Stimulated activated CD8-positive, alpha-beta memory T cell treated with anti-CD3 and anti-CD28 coated beads, Interleukin-15, amount 100 ng/mL, for 24 hours (primary cell): ENCODE results near the gene ASTN1.
A peak's percentile ranks its signal among the peaks of the same experiment; 100 is the strongest.

Experiments
- DNase-seq: peaks from one replicate; pipeline ENCODE4 v3.0.0-alpha.2; 2020; ENCODE audit warnings: low read depth

The ASTN1 gene

DNA sequence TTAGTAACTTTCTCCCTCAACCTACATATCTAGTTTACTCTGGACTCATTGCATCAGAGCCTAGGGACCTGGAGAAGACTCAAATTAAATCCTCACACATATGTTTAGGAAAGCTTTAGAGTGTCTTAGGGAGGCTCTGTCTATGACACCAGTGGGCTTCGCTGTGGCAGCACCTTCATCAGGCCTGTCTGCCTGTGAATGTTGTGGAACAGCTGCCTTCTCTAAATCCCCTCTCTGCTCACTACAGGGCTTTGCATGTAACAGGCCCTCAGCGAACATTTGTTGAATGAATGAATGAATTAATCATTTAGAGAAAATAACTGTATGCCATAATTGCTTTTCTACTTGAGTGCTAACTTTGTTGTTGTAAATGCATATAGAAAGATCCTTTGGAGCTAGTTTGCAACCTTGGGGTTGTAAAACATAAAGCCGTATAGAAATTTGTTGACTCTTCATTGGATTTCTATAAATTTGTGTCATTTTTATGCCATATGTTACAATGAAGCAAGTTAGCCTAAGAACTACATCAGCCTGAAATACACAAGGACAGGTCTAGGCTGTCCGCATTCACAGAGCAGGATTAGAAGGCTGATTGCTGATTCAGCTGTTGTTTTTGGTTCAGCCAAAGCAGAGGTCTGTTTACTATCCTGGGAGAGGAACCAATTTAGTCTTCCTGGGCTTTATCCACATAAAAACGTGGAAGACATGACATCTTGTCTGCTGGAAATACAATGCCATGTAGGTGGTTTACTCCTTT lies 238.0 kb downstream of the ASTN1 start:
- DNase-seq = no peak

DNA sequence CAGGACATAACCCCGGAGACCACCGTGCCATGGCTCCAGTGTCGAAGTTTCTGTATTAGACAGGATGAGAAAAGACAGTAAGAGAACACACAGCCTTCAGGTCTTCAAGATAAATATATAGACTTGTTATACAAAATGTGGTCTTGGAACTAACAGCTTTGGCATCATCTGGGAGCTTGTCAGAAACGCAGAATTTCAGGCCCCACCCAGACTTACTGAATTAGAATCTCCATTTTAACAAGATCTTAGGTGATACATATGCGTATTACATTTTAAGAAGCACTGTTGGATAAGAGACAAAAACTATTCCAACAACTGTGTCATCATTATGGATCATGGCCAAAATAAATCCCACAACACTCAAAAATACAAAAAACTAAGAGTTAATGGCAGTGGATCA lies 239.3 kb downstream of the ASTN1 start:
- no peak for DNase-seq

DNA sequence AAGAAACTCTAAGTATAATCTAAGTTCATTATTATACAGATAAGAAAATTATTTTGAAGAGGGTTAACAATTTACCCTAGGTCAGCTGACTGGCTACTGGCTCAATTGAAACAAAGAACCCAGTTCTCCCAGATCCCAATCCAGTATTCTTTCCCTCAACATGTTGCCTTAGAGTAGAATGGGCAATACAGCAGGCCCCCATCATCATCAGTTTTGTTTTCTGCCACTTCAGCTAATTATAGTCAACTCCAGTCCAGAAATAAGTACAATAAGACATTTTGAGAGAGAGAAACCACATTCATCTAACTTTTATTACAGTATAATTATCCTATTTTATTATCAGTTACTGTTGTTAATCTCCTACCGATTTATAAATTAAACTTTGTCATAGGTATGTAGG lies 241.2 kb downstream of the ASTN1 start:
- DNase-seq = no peak

GRCh38 chr1:176919386-176920378 lies 244.8 kb downstream of the ASTN1 start:
- DNase-seq = no peak

DNA sequence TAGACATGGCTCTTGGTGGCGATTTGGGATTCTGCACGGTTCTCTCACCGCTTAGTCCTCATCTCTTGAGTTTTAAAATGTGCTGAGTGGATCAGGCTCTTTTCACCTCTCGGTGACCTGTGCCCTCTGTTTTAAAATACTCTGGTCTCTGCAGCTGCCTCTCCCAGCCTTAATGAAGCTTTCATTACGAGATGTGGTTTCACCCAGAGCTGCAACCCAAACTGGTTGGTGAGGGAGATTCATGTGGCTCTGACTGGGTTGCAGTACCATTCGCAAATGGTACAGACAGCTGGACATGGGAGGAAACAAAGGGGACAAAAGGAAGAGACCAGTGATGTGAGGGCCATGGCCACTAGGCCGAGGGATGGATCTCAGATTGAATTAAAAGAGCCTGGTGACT lies 258.9 kb downstream of the ASTN1 start:
- no peak for DNase-seq

DNA sequence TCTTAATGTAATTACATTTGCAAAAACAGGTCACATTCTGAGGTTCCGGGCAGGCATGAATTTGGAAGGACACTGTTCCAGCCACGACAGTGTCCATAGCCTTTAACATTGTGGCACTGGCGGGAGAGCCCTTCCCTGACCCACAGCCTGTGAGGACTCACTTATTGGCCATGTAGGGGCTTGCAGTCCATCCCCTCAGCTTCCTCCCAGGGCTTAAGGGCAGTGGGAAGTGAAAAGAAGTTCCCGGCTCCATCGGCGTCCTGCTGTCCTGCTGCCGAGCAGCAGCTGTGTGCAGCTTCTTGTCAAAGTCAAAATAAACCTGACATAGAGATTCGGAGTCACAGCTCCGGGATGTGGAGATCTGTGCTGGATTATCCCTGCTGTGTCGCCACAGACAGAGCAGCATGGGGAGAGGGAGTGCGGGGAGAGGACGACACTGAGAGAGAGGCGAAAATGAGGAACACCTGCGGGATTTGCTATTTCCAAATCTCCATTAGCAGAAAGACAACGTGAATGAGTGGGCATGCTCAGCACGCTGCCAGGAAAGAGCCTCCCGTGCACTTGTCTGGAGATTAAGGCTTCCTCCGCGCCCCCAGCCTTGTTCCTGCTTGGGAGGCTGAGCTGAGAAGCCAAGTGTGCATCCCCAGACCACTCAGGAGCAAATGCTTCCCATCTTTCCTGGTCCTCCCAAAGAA lies 260.3 kb downstream of the ASTN1 start:
- no peak for DNase-seq

DNA sequence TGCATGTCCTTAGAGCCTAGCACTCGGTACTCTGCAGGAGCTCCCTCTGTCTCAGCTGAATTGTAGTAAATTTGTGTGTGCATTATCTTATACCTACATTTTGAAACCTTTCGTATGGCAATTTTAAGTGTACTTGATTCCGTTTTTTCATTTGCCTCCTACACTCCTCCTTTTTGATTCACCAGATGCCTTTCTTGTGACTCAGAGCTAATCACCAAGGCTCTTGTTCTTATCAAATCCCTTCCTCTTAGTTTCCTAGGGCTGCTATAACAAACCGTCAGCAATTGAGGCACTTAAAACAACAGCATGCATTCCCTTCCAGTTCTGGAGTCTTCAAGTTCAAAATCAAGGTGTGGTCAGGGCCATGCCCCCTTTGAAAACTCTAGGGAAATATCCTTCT lies 261.0 kb downstream of the ASTN1 start:
- no peak for DNase-seq

DNA sequence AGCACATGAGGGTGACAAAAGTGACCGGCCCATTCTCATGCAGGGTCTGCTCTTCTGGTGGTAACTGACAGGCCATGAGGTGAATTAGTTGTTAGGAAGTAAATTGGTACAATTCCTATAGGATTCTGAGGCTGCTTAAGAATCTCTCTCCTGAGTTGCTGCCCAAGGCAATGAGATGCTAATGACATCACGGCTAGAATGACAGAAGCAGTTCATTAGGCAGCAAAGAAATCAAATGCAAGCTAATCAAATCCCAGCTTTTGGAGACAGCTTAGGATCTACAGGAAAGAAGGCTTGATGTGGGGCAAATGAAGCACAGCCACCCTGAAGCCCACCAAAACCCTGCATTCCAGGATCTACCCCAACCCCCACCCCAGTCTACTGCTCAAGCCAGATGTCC lies 265.2 kb downstream of the ASTN1 start:
- no peak for DNase-seq

GRCh38 chr1:176897350-176898236 lies 266.9 kb downstream of the ASTN1 start:
- peak; percentile 7 for DNase-seq

- no peak for DNase-seq
Measured at GRCh38 chr1:176896216-176896615, 268.3 kb downstream of the ASTN1 start.

- no peak for DNase-seq
Measured at GRCh38 chr1:176894450-176894849, 270.1 kb downstream of the ASTN1 start.

GRCh38 chr1:176893625-176894352 lies 270.7 kb downstream of the ASTN1 start:
- DNase-seq = no peak

DNA sequence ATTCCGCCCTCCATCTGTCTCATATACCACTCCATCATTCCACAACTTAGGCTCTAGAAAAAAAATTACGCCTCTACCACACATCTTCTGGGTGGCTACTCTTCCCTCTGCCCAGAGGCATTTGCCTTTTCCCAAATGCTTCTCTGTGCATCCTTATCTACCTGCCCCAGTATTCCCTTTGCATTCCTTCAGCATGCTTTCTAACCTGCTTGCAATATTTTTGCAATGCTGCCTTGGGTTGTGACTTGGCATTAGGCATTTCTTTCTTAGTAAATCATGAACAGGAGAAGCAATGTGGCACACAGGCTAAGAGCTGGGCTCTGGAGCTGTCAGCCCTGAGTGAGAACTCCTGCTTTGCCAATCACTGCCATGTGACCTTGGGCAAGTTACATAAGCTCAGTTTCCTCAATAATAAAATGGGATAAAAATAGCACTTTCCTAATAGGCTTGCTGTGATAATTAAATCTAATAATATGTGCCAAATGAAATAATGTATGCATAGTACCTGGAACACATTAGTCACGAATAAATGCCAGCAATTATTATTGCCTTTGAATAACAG lies 276.0 kb downstream of the ASTN1 start:
- DNase-seq = no peak

- no peak for DNase-seq
Measured at GRCh38 chr1:176885751-176886150, 278.8 kb downstream of the ASTN1 start.

GRCh38 chr1:176885341-176885740 lies 279.2 kb downstream of the ASTN1 start:
- DNase-seq = no peak

GRCh38 chr1:176884911-176885310 lies 279.6 kb downstream of the ASTN1 start:
- no peak for DNase-seq

DNA sequence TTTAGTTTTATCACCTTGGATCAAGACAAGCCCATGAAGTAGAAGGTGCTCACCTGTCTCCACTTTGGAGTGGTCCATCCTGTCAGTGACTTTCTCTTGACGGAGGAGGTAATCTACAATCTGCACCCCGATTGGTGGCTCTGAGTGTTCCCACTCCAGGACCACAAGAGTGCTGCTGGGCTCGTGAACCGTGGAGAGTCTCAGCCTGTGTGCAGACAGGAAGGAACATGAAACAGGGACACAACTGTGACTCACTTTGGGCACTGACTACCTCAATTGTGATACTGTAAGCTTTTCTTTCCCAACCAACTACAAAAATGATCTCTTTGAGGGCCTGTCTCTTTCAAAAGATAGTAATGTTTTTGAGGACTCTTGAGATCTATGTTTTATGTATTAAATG lies 280.2 kb downstream of the ASTN1 start:
- DNase-seq = no peak

- DNase-seq = peak; percentile 28
Measured at GRCh38 chr1:176880955-176881595, 283.4 kb downstream of the ASTN1 start.

GRCh38 chr1:176879784-176880620 lies 284.5 kb downstream of the ASTN1 start:
- DNase-seq = no peak
